Activated CD4-positive, alpha-beta memory T cell treated with anti-CD3 and anti-CD28 coated beads for 36 hours (primary cell): Measurements from ENCODE around the gene BMP6. TPM values are rescaled to one million over a fixed set of nuclear protein-coding genes. Genes with fewer than 3 reads are reported as not detected.
"Not testable (repeated sequence)": the region's sequence is repeated elsewhere in the genome, so short reads cannot be mapped to it uniquely, and the experiment has no call there.

ENCODE experiments used
- CTCF ChIA-PET: fragments of 350-600 bp; sonication (Branson Sonifier 250); formaldehyde crosslinking; loops from one replicate; lab custom pipeline; 2021; ENCODE audit warnings: antibody characterized with exemption, inconsistent platforms; lab: Charles Lee
- POLR2A ChIA-PET: fragments of 350-600 bp; sonication (Branson Sonifier 250); formaldehyde crosslinking; loops from one replicate; lab custom pipeline; 2021; ENCODE audit warnings: antibody characterized with exemption; lab: Charles Lee
- DNase-seq: peaks from one replicate; pipeline ENCODE4 v3.0.0-alpha.2; 2020
- H3K27ac Mint-ChIP-seq: one replicate; pipeline ENCODE4 v1.8.0; 2021; ENCODE audit warnings: mixed read lengths
- H3K27me3 Mint-ChIP-seq: one replicate; pipeline ENCODE4 v1.8.0; 2021; ENCODE audit warnings: mixed read lengths
- H3K36me3 Mint-ChIP-seq: one replicate; pipeline ENCODE4 v1.8.0; 2021; ENCODE audit warnings: mixed read lengths
- H3K4me1 Mint-ChIP-seq: one replicate; pipeline ENCODE4 v1.8.0; 2021; ENCODE audit warnings: low read depth, mixed read lengths
- H3K4me3 Mint-ChIP-seq: one replicate; pipeline ENCODE4 v1.8.0; 2021; ENCODE audit warnings: mild to moderate bottlenecking, mixed read lengths
- H3K9me3 Mint-ChIP-seq: one replicate; pipeline ENCODE4 v1.8.0; 2021; ENCODE audit warnings: mixed read lengths
- intact Hi-C: fragments of 100-400 bp; cut with micrococcal nuclease; formaldehyde crosslinking; loops from one replicate; pipeline ENCODE4 v1.15.1; 2023
- total RNA-seq, 2 experiments: library from RNA; stranded (reverse); gene quantifications; one replicate each; pipeline ENCODE4 v1.2.3, GENCODE V29; 2021

BMP6 gene
- total RNA-seq, 2 experiments from 2014 or later = 0.40 to 0.46 TPM

- peaks cover 72% of the 10 kb centered on the region for H3K36me3 Mint-ChIP-seq
- H3K9me3 Mint-ChIP-seq = no peaks in the 10 kb centered on the region
- no peak overlapping the region for H3K27ac Mint-ChIP-seq
- intact Hi-C loops = no loop called here
- no peaks in the 10 kb centered on the region for H3K27me3 Mint-ChIP-seq
- H3K4me3 Mint-ChIP-seq = no peak overlapping the region
- H3K4me1 Mint-ChIP-seq = no peaks in the 10 kb centered on the region
- POLR2A ChIA-PET = no interaction called here
- no peak for DNase-seq
- CTCF ChIA-PET = no interaction called here
Measured at GRCh38 chr6:7887278-7887991, 161.5 kb downstream of the BMP6 start.

DNA sequence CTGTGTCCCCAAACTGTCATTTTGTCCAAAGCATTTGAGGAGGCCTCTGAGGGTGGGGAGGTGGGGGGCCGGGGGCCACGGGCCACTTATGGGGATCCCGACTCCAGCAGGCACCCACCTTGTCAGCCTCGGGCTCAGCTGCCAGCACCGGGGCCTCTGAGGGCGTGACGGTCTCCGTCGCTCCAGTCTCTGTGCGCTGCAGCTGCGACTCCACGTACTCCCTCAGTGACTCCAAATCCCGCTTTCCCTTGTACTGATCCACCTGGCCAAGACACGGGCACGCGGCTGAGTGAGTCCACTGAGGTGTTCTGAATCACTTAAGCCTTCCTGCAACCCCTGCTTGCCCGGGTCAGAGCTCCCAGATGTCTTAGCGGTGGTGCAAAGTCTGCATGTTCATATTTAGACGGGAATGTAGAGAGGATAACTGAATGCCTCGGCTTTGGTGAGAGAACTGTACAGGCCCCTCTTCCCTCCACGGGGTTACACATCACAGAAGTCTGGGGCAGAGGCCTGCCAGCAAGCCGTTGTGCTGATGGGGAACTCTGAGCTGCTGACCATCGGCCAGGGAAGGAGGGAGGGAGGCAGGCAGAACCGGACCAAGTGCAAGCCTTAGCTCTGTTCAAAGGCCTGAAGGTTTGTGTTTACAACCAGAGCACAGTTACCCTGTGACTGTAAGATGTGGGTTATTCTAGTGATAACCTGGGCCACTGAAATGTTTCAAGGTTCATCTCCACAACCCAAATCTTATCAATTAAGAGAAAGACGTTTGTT is 162.9 kb downstream of the BMP6 start:
- H3K4me3 Mint-ChIP-seq = no peak overlapping the region
- no peaks in the 10 kb centered on the region for H3K9me3 Mint-ChIP-seq
- H3K27ac Mint-ChIP-seq = no peak overlapping the region
- ChIA-PET POLR2A (no interaction called here), CTCF (interaction anchor here (0.8 kb wide), 1 partner anchor 329 kb away, joined by 3 read pairs; no protein-coding TSS in a partner anchor)
- H3K4me1 Mint-ChIP-seq = no peaks in the 10 kb centered on the region
- intact Hi-C loops = no loop called here
- no peaks in the 10 kb centered on the region for H3K27me3 Mint-ChIP-seq
- peaks cover 70% of the 10 kb centered on the region for H3K36me3 Mint-ChIP-seq
- DNase-seq = no peak

- Mint-ChIP-seq H3K27ac (no peak overlapping the region), H3K36me3 (peaks cover 65% of the 10 kb centered on the region), H3K27me3 (no peaks in the 10 kb centered on the region), H3K9me3 (no peaks in the 10 kb centered on the region), H3K4me3 (no peak overlapping the region), H3K4me1 (no peaks in the 10 kb centered on the region)
- ChIA-PET POLR2A (no interaction called here), CTCF (no interaction called here)
- DNase-seq = no peak
- intact Hi-C loops = no loop called here
Measured at GRCh38 chr6:7891078-7891872, 165.4 kb downstream of the BMP6 start.

GRCh38 chr6:7892367-7892766 is 166.5 kb downstream of the BMP6 start:
- POLR2A ChIA-PET, H3K9me3 Mint-ChIP-seq, H3K4me3 Mint-ChIP-seq, DNase-seq, H3K27ac Mint-ChIP-seq, CTCF ChIA-PET, H3K4me1 Mint-ChIP-seq, intact Hi-C loops, H3K27me3 Mint-ChIP-seq: not testable (repeated sequence)
- H3K36me3 Mint-ChIP-seq = peaks cover 63% of the 10 kb centered on the region

DNA sequence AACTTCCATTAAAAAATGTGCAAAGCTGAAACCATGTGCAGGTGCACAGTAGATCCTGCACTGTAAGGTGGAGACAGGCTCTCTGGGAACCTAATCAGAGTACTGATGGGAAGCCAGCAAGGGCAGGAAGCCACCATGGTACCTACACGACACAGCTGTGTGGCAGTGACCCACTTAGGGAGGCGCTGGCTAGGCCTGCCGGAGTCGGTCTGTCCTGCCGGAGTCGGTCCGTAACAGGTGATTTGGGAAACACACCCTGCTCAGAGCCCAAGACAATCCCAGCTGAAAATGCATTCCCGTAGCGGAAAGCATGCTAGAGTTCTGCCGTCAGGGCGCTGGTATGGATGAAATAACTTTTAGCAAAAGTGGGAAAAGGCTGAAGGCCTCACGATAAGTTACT is 167.4 kb downstream of the BMP6 start:
- no peaks in the 10 kb centered on the region for H3K27me3 Mint-ChIP-seq
- no peaks in the 10 kb centered on the region for H3K4me1 Mint-ChIP-seq
- intact Hi-C loops = no loop called here
- no peaks in the 10 kb centered on the region for H3K9me3 Mint-ChIP-seq
- ChIA-PET POLR2A (no interaction called here), CTCF (no interaction called here)
- DNase-seq = no peak
- H3K27ac Mint-ChIP-seq = no peak overlapping the region
- H3K36me3 Mint-ChIP-seq = peaks cover 63% of the 10 kb centered on the region
- H3K4me3 Mint-ChIP-seq = no peak overlapping the region

DNA sequence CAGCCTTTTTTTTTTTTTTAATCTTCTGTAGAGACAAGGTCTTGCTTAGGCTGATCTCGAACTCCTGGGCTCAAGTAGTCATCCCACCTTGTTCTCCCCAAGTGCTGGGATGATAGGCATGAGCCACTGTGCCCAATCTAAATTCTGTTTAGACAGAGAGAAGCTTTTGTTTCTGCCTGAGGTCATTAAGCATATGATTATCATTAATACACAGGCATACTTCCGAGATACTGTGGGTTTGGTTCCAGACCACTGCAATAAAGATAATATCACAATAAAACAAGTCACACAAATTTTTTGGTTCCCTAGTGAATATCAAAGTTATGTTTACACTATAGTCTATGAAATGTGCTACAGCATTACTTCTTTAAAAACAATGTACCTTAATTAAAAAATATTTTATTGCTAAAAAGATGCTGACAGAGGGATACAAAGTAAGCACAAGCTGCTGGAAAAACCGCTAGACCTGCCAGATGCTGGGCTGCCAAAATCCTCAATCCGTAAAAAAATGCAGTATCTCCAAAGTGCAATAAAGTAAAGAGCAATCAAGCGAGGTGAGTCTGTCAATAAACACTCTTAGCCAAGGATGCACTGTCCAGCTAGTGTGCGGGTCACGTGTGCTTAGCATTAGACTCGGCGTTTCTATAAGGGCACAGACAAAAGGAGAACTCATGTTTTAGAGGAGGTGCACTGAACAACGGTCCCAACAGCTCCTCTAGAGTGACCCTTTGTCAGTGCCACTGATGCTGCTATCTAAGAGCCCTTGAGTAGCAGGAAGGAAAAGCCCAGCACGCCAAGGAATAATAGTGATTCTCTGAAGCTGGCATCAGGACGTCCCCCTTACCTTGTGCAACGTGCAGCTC is 168.6 kb downstream of the BMP6 start:
- intact Hi-C loops = no loop called here
- Mint-ChIP-seq H3K4me1 (no peaks in the 10 kb centered on the region), H3K9me3 (no peaks in the 10 kb centered on the region), H3K27me3 (no peaks in the 10 kb centered on the region), H3K4me3 (no peak overlapping the region), H3K27ac (no peak overlapping the region), H3K36me3 (peaks cover 64% of the 10 kb centered on the region)
- ChIA-PET POLR2A (interaction anchor here (0.7 kb wide), 1 partner anchor 270 kb away, joined by 3 read pairs; no protein-coding TSS in a partner anchor), CTCF (no interaction called here)
- no peak for DNase-seq

GRCh38 chr6:7895125-7895423 is 169.2 kb downstream of the BMP6 start:
- no peak for DNase-seq
- Mint-ChIP-seq H3K4me1 (no peaks in the 10 kb centered on the region), H3K9me3 (no peaks in the 10 kb centered on the region), H3K27ac (no peak overlapping the region), H3K4me3 (no peak overlapping the region), H3K27me3 (no peaks in the 10 kb centered on the region), H3K36me3 (peaks cover 67% of the 10 kb centered on the region)
- ChIA-PET CTCF (no interaction called here), POLR2A (no interaction called here)
- intact Hi-C loops = no loop called here

GRCh38 chr6:7896465-7896987 is 170.6 kb downstream of the BMP6 start:
- POLR2A ChIA-PET = no interaction called here
- DNase-seq = no peak
- H3K36me3 Mint-ChIP-seq = peaks cover 68% of the 10 kb centered on the region
- intact Hi-C loops = no loop called here
- CTCF ChIA-PET = no interaction called here
- H3K27ac Mint-ChIP-seq = no peak overlapping the region
- no peak overlapping the region for H3K4me3 Mint-ChIP-seq
- no peaks in the 10 kb centered on the region for H3K27me3 Mint-ChIP-seq
- H3K4me1 Mint-ChIP-seq = no peaks in the 10 kb centered on the region
- no peaks in the 10 kb centered on the region for H3K9me3 Mint-ChIP-seq

DNA sequence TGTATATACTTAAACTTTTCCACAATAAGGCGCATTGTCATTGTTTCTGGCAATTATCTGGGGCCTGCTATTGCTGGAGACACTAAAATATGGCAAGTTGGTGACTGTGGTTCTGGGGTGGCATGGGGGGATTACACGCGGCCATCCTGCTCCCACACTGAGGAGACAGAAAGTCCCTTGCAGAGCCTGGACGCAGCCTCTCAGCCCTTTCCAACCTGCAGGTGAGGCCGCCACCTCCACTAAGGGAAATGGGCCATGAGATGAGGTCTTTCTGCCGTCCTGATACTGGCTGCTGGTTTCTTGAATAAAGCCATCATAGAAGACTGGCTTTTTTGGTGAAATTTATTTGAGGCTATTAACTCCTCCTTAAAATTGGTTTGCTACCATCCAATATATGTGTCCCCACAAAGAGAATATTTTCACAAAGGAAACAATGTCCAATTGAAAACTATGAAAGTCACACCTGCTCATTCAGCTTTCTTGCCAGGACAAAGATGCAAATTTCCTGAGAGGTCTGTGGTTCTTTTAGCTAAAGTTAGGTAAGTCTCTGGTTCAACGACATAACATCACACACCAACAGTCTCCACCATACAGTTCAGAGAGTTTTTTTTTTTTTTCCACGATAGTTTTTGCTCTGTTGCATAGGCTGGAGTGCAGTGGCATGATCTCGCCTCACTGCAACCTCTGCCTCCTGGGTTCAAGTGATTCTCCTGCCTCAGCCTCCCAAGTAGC is 171.7 kb downstream of the BMP6 start:
- ChIA-PET POLR2A (no interaction called here), CTCF (interaction anchor here (0.7 to 1.1 kb wide), 2 partner anchors 109 to 566 kb away, joined by 3 read pairs; no protein-coding TSS in a partner anchor)
- Mint-ChIP-seq H3K4me3 (no peak overlapping the region), H3K36me3 (peaks cover 70% of the 10 kb centered on the region), H3K27me3 (no peaks in the 10 kb centered on the region), H3K27ac (no peak overlapping the region), H3K4me1 (no peaks in the 10 kb centered on the region), H3K9me3 (no peaks in the 10 kb centered on the region)
- DNase-seq = no peak
- intact Hi-C loops = no loop called here

- H3K4me3 Mint-ChIP-seq, H3K4me1 Mint-ChIP-seq, H3K27me3 Mint-ChIP-seq, intact Hi-C loops, H3K27ac Mint-ChIP-seq, H3K9me3 Mint-ChIP-seq, POLR2A ChIA-PET, DNase-seq: not testable (repeated sequence)
- peaks cover 70% of the 10 kb centered on the region for H3K36me3 Mint-ChIP-seq
- CTCF ChIA-PET = interaction anchor here (1.1 kb wide), 1 partner anchor 108 kb away, joined by 3 read pairs; no protein-coding TSS in a partner anchor
Measured at GRCh38 chr6:7898193-7898586, 172.3 kb downstream of the BMP6 start.
